HG02852 (cell line): ENCODE measurements around the gene NRF1.
A peak's percentile ranks its signal among the peaks of the same experiment; 100 is the strongest.
"Not testable (repeated sequence)": the region's sequence is repeated elsewhere in the genome, so short reads cannot be mapped to it uniquely, and the experiment has no call there.

ENCODE experiments used
- ATAC-seq: cut with Tn5 transposase; IDR thresholded peaks from one replicate; pipeline ENCODE4 v1.9.1; 2021; ENCODE audit warnings: mild to moderate bottlenecking, moderate library complexity; ENCODE audit not compliant: unreplicated experiment

The NRF1 gene

DNA sequence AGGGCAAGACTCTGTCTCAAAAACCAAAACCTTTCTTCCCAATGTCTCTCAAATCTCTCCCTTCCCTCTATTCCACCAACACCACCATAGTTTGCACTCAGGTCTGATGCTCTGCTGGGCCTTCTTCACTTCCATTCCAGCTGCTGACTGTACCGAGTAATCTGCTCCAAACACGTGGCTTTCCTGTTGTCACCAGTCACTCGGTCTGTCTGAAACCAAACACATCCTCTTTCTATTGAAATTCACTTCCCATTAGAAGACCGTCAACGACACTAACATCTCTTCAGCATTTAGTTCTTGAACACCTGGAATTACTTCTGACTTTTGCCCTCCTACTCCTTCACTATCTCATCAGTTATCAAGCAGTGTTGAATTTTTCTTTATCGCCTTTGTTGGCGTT is 4.7 kb upstream of the NRF1 start:
- no peak for ATAC-seq

- ATAC-seq, result no peak
Measured at GRCh38 chr7:129607471-129608120, 3.9 kb upstream of the NRF1 start.

DNA sequence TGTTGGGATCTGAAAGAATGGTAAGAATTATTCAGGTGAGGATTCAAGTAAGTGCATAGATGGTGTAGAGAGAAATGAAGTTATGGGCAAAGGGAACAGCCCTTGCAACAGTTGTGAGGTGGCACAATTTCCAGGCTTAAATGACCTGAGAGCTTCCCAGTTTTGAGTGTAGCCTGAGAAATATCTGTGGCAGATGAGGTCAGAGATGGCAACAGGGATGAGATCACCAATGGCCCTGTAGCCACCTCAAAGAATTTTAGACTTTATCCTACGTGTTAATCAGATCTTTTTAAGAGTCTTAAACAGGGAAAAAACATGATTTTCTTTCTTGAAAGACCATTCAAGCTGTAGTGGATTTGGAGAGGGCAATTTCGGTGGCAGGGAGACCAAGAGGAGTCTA is 1.9 kb upstream of the NRF1 start:
- no peak for ATAC-seq

DNA sequence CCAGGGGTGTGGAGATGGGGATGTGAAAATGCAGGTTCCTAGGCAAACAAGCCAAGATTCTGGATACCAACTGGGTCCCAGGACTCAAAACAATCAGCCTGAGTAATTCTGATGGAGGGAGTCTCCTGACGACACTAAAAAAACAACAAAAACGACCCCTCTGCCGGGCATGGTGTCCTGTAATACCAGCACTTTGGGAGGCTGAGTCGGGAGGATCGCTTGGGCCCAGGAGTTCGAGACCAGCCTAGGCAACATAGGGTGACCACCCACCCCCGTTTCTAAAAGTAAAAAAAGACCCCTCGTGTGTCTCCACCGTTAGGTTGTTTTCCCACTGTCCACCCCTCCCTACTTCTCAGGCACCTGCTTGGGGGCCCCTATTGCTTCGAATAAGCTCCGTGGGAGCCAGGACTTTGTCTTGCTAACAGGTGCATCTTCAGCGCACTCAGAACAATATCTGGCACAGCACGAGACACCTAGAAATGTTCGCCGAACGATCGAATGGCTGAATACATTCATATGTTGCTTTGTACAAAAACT is 743 bp upstream of the NRF1 start:
- ATAC-seq, result no peak

DNA sequence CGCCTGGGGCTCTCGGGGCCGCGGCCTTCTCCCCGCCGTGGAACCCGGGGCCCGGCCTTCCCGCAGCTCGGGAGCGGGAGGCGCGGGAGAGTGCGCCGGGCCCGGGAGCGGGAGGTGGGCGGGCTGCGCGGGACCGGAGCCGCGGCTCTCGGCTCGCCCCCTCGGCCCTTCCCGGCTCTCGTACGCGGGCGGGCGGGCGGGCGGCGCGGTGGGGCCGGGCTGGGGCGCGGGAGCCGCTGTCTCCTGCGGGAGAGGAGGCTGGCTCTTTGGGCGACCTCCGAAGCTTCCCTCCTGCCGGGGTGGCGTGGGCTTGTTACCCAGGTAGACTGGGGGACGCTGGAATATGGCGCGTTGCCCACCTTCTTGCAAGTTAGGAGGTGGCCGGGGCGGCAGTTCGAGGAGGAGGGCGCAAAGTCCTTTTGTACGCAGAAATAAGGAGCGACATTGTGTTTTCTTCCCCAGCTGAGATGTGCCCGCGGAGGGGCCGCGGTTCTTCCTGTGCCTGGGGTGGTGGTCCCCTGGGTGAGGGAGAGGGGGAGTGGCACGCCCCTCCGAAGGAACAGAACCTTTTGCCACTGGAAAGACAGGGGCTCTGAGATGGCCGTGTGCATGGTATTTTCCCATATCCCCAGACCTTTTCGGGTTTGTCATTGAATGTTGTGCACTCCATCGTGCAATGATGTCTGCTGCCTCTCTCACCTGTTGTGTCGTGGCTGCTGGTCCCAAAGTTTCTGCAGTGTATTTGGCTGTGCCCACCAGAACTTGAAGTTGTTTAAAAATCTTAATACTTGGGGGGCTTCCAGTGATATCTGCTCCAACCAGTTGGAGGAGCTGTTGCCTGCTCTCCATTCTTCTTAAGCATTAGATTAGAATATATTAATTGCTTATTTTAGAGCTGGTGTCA is 844 bp downstream of the NRF1 start:
- ATAC-seq, result peak; percentile 21

GRCh38 chr7:129613016-129613337 is 1.5 kb downstream of the NRF1 start:
- no peak for ATAC-seq

- ATAC-seq, result peak; percentile 28
Measured at GRCh38 chr7:129615018-129615417, 3.5 kb downstream of the NRF1 start.

DNA sequence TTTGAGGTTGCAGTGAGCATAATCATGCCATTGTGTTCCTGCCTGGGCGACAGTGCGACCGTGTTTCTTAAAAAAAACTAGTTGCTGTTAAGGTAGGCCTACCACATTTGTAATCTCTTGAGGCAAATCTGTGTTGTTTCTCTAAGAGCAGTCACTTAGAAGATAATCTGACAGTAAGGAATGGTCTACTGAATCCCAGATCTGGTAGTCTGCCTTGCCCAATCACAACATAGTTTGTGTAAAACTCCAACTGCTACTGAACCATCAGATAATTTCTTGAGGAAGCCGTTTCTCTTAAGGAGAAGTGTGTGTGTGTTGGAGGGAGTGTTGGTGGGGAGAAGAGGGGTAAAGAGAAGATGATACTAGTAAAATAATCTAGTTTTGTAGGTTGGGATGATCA is 5.0 kb downstream of the NRF1 start:
- no peak for ATAC-seq

DNA sequence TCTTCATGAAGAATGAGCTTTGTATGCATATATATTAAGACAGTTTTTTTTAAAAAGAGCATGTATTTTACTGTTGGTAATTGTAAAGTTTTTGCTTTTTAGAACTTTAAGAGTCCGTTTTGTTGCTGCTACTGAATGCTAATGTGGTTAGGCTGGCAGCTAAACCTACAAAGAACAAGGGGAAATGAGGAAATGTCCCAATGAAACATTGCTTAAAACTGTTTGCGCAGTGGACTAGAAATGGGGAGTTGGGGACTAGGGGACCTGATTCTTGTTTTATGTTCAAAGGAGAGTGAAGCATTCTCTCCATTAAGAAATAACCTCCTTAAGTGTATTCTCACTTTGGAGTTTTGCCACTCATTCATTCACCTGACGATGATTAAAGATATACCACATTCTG is 5.7 kb downstream of the NRF1 start:
- no peak for ATAC-seq

DNA sequence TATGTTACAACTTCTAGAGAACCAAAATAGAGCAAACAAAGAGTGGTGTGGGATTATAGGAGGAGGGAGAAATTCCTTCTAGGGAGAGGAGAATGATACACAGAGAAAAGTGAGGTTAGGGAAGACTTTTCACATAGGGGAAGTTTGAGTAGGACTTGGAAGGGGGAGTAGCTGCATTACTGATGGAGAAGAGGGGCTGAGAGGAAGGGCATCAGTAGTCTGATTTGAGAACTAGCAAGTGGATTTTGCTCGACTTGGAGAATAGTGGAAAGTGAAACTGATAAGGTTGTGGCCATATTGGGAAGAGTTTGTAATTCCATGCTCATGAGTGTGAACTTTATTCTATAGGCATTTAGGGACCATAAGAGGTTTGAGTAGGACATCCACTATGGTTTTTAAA is 6.1 kb downstream of the NRF1 start:
- ATAC-seq, result no peak

- ATAC-seq, result no peak
Measured at GRCh38 chr7:129626896-129627295, 15.4 kb downstream of the NRF1 start.

DNA sequence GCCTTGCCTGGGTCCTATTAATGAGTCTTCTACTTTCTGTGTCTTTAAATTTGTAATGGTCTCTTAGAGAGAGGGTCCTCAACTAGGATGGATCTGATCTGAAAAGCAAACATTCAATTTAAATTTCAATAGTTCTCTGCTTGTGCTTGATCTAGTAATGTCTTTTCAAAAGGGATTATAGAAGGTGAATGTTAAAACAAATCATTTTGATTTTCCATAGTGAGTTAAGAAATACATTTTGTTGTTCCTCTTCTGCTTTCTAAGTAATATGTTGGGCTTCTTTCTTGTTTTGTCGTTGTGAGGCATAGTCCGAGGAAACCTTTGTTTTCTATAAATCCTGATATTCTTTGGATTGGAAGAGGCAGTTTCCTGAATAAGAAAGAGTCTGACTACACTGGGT is 18.8 kb downstream of the NRF1 start:
- no peak for ATAC-seq

DNA sequence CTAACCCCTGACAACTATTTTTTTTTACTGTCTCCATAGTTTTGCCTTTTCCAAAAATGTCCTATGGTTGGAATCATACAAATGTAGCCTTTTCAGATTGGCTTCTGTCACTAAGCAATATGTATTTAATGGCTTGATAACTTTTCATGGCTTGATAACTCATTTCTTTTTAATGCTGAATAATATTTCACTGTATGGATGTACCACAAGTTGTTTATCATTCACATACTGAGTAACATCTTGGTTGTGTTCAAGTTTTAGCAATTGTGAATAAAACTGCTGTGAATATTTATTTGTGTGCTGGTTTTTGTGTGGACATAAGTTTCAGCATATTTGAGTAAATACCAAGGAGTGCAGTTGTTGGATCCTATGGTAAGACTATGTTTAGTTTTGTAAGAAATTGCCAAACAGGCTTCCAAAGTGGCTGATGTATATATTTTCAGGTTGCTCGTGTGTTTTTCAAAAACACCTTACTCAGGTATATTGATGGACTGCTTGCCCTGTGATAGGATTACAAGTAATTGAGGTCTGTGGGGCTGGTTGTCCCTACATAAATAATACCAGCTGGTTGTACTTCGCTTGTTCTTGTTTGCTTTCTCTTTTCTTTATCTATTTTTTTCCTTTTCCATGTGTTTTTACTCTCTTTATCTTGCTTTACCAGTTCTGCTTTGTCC is 23.0 kb downstream of the NRF1 start:
- ATAC-seq, result no peak

GRCh38 chr7:129635300-129636029 is 23.9 kb downstream of the NRF1 start:
- peak; percentile 87 for ATAC-seq

- ATAC-seq, result not testable (repeated sequence)
Measured at GRCh38 chr7:129636030-129636550, 24.6 kb downstream of the NRF1 start.

DNA sequence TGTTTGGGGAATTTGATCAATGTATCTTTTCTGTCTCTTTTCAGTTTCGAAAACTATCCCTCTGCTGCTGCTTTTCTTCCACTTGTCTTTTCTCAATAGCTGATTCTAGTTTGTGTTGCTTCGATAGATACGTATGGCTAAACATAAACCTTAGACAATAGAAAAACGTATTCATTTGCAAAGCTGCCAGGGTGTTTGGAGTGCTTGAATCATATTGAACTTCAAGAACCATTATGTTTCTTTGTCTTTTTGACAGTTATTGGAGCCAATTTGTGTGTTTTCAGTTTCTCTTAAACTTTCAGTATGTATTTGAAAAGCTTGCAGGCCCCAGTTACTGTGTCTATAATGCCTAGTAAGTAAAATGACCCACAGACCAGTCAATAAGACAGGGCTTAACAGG is 25.1 kb downstream of the NRF1 start:
- no peak for ATAC-seq

DNA sequence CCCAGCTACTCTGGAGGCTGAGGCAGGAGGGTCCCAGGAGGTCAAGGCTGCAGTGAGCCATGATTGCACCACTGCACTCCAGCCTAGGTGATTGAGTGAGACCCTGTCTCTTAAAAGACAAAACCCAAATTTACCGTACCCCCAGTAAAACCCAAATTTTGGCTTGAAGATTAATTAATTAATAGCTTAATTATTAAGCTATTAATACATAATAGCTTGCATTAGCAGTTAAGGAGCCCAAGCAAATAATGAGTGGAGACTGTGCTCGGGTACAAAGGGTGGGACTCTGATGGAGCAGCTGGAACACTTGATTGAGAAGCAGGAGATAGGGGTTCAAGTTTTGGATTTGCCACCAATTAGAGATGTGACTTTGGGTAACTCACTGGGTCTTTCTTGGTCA is 28.9 kb downstream of the NRF1 start:
- no peak for ATAC-seq

DNA sequence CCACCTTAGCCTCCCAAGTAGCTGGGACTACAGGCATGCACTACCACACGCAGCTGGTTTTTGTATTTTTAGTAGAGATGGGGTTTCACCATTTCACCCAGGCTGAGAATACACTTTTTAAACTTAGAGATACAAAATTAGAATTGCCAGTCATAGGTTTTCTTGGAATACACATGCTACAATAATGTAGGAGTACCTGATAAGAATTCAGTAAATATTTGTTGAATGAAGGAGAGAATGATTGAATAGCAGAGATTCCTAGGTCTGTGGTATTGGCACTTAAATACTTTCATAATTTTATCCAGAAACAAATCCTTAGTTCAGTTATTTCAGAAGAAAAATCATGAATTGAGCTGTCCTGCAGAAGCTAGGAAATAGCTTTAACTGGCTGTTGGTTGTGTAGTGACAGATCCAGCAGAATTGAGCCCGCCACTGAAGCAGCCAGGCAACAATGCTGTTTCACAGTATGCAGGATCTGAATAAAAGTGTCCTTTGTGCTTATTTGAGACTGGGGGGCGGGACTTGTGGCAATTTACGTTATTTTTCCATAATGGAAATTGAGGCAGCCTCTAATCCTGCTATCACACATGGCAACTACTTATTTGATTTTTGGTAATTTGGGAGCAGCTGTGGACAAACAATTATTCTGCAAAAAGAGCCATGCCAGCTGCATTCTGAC is 31.5 kb downstream of the NRF1 start:
- no peak for ATAC-seq

GRCh38 chr7:129643550-129644170 is 32.1 kb downstream of the NRF1 start:
- no peak for ATAC-seq
